ENCODE data around the gene CYP2W1. TPM values are rescaled to one million over a fixed set of nuclear protein-coding genes. Genes with fewer than 3 reads are reported as not detected.

The CYP2W1 gene, protein sequence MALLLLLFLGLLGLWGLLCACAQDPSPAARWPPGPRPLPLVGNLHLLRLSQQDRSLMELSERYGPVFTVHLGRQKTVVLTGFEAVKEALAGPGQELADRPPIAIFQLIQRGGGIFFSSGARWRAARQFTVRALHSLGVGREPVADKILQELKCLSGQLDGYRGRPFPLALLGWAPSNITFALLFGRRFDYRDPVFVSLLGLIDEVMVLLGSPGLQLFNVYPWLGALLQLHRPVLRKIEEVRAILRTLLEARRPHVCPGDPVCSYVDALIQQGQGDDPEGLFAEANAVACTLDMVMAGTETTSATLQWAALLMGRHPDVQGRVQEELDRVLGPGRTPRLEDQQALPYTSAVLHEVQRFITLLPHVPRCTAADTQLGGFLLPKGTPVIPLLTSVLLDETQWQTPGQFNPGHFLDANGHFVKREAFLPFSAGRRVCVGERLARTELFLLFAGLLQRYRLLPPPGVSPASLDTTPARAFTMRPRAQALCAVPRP
- 0.21 TPM for polyA plus RNA-seq (2013)

DNA sequence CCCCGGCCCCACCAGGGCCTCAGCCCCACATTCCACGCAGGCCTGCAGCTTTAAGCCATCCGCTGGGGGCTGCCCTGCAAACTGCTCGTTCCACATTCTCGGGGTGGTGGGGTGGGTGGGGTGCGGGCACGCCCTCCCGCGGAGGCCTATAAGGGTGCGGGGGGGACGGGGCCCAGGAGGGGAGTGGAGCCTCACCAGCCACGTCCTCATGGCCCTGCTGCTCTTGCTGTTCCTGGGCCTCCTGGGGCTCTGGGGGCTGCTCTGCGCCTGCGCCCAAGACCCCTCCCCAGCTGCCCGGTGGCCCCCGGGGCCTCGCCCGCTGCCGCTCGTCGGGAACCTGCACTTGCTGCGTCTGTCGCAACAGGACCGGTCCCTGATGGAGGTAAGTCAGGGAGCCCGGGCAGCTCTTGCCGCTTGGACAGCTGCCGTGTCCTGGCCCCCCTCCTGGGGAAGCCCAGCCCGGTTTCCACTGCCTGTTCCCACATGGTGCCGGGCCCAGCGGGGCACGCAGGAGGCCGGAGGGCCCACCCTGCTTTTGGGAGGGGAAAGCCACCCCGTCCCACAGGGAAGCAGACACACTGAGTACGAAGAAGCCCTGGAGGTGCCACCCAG, at the start of gene CYP2W1:
Gene CYP2W1 (plus strand): TSS at position 178 of the 612 bp plus-strand sequence. CDS start 31 bp downstream, at position 209.
- Histone ChIP-seq H3K4me3 (ENCODE audit: control insufficient read depth in 1 of 7, extremely low read depth in 1 of 7, insufficient read depth in 4 of 7, low read depth in 2 of 7, low read length in 6 of 7) (no peak within 1 kb of the TSS), H3K27ac (ENCODE audit: insufficient read depth in 1 of 2, low read depth in 1 of 2, low read length in 2 of 2, poor library complexity in 1 of 2, severe bottlenecking in 2 of 2) (no peak within 1 kb of the TSS), H3K4me1 (ENCODE audit: control extremely low read depth in 1 of 4, control insufficient read depth in 4 of 4, insufficient read depth in 4 of 4, low read length in 3 of 4) (peaks cover 0 to 4% (median under 1%) of the 10 kb centered on the region in 4 experiments), H3K9me3 (ENCODE audit: control extremely low read depth in 1 of 5, control insufficient read depth in 4 of 5, insufficient read depth in 2 of 5, low read depth in 1 of 5, low read length in 4 of 5) (no peaks in the 10 kb centered on the region), H3K36me3 (ENCODE audit: control insufficient read depth in 4 of 4, insufficient read depth in 4 of 4, low read length in 3 of 4) (no peaks in the 10 kb centered on the region), H3K27me3 (replicated peaks in 2 of 5; ENCODE audit: control insufficient read depth in 4 of 5, insufficient read depth in 5 of 5, low read length in 4 of 5) (peaks cover 0 to 27% (median 2%) of the 10 kb centered on the region in 5 experiments)
- DNase-seq, result no peak
- CTCF ChIA-PET, result interaction anchor here (0.7 to 1.3 kb wide), 5 partner anchors 10 to 85 kb away, joined by 3 to 4 read pairs (median 3); no protein-coding TSS in a partner anchor
- WGBS (ENCODE audit: insufficient coverage), result 84% methylated on average over 31 of the region's 34 CpGs
- POLR2A ChIA-PET, result no interaction called here

DNA sequence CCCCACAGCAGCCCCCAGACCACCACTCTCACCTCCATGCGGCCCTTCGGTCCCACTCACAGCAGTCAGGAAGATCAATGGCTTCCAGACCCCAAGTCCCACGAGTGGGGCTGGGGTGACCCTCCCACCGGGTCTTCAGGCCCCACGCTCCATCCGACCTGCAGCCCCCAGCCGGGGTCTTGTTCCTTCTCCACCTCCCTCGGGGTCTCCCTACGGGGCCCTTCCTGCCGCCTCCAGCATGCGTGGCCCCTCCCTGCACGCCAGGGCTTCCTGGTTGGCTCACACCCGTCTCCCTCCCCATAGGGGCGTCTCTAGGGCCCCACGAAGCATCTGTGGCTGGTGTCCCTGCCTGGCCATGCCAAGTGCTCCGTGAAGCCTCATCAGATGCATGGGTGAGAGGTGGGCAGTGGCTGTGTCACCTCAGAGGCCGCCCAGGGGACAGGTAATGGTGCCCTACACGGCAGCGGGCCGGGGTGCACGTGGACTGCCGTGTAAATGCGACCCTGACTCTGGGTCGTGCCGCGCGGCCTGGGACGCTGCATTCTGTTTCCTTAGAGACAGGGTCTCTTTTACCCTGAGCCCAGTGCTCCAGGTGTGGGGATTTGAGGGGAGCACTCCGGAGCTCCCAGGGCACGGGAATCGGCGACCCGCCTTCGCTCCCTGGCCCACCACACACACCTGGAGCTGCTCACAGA, 48.4 kb upstream of the CYP2W1 start:
- no peak overlapping the region for H3K4me3 ChIP-seq (ENCODE audit: control insufficient read depth in 1 of 7, extremely low read depth in 1 of 7, insufficient read depth in 4 of 7, low read depth in 2 of 7, low read length in 6 of 7)
- peaks cover 0 to 2% (median 0%) of the 10 kb centered on the region in 4 experiments for H3K4me1 ChIP-seq (ENCODE audit: control extremely low read depth in 1 of 4, control insufficient read depth in 4 of 4, insufficient read depth in 4 of 4, low read length in 3 of 4)
- ChIA-PET POLR2A (no interaction called here), CTCF (no interaction called here)
- no peaks in the 10 kb centered on the region for H3K27me3 ChIP-seq (replicated peaks in 2 of 5; ENCODE audit: control insufficient read depth in 4 of 5, insufficient read depth in 5 of 5, low read length in 4 of 5)
- no peaks in the 10 kb centered on the region for H3K9me3 ChIP-seq (ENCODE audit: control extremely low read depth in 1 of 5, control insufficient read depth in 4 of 5, insufficient read depth in 2 of 5, low read depth in 1 of 5, low read length in 4 of 5)
- WGBS (ENCODE audit: insufficient coverage), result 94% methylated on average over 32 of the region's 34 CpGs
- H3K27ac ChIP-seq (ENCODE audit: insufficient read depth in 1 of 2, low read depth in 1 of 2, low read length in 2 of 2, poor library complexity in 1 of 2, severe bottlenecking in 2 of 2), result no peak overlapping the region
- H3K36me3 ChIP-seq (ENCODE audit: control insufficient read depth in 4 of 4, insufficient read depth in 4 of 4, low read length in 3 of 4), result peaks cover 0 to 7% (median 0%) of the 10 kb centered on the region in 4 experiments
- DNase-seq, result no peak

DNA sequence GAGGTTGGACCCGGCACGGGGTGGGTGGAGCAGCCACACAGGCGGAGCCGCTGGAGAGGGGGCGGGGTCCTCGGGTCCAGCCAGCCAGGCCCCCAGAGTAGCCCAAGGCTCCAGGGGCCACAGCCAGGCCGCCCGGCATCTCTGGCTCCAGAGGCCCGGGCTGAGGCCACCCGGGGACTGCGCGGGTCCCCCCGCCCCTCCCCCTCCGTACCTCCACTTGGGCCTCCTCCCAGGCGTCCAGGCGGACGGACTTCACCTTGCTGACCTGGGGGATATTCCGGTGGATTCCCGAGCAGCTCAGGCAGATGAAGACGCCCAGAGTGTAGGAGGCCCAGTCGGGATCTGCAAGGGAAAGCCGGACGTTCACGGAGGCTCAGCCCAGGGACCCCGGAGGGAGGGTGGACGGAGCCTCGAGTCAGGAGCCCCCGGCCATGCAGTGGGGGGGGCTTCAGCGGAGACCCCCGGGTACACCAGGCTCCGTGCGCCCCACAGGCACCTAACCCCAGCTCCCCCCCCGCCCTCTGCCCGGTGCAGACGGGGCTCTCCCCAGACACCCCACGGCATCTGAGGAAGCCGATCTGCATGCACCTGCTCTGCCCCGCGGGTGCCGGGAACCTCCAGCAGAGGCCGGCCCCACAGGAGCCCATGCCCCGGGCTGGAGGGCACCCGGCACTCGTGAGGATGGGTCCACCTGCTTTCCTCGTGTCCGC, 47.7 kb upstream of the CYP2W1 start:
- WGBS (ENCODE audit: insufficient coverage), result 98% methylated on average over 35 of the region's 46 CpGs
- H3K4me3 ChIP-seq (ENCODE audit: control insufficient read depth in 1 of 7, extremely low read depth in 1 of 7, insufficient read depth in 4 of 7, low read depth in 2 of 7, low read length in 6 of 7), result no peak overlapping the region
- CTCF ChIA-PET, result no interaction called here
- no peaks in the 10 kb centered on the region for H3K27me3 ChIP-seq (replicated peaks in 2 of 5; ENCODE audit: control insufficient read depth in 4 of 5, insufficient read depth in 5 of 5, low read length in 4 of 5)
- H3K36me3 ChIP-seq (ENCODE audit: control insufficient read depth in 4 of 4, insufficient read depth in 4 of 4, low read length in 3 of 4), result peaks cover 0 to 7% (median 0%) of the 10 kb centered on the region in 4 experiments
- no peak overlapping the region for H3K27ac ChIP-seq (ENCODE audit: insufficient read depth in 1 of 2, low read depth in 1 of 2, low read length in 2 of 2, poor library complexity in 1 of 2, severe bottlenecking in 2 of 2)
- no peak for DNase-seq
- H3K9me3 ChIP-seq (ENCODE audit: control extremely low read depth in 1 of 5, control insufficient read depth in 4 of 5, insufficient read depth in 2 of 5, low read depth in 1 of 5, low read length in 4 of 5), result peaks cover 0 to 5% (median under 1%) of the 10 kb centered on the region in 5 experiments
- H3K4me1 ChIP-seq (ENCODE audit: control extremely low read depth in 1 of 4, control insufficient read depth in 4 of 4, insufficient read depth in 4 of 4, low read length in 3 of 4), result no peaks in the 10 kb centered on the region
- POLR2A ChIA-PET, result no interaction called here

DNA sequence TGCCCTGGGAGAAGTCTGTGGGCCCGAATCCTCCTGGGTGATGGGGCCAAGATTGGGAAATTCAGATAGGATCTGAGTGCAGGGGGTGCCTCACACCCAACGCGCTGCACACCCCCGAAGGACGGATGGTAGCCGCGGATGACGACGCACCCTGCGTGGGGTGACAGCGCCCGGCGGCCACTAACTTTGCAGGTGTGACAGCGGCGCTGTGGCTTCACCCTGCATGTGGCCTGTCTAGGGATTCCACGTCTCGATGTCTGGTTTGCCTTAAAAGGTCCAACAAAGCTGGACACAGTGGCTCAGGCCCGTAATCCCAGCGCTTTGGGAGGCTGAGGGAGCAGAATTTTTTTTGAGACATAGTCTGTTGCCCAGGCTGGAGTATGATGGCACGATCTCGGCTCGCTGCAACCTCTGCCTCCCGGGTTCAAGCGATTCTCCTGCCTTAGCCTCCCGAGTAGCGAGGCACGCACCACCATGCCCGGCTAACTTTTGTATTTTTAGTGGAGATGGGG, 47.1 kb upstream of the CYP2W1 start:
- 98% methylated on average over 26 of the region's 28 CpGs for WGBS (ENCODE audit: insufficient coverage)
- no peak overlapping the region for H3K4me3 ChIP-seq (ENCODE audit: control insufficient read depth in 1 of 7, extremely low read depth in 1 of 7, insufficient read depth in 4 of 7, low read depth in 2 of 7, low read length in 6 of 7)
- H3K4me1 ChIP-seq (ENCODE audit: control extremely low read depth in 1 of 4, control insufficient read depth in 4 of 4, insufficient read depth in 4 of 4, low read length in 3 of 4), result peaks cover 0 to under 1% (median 0%) of the 10 kb centered on the region in 4 experiments
- H3K27me3 ChIP-seq (replicated peaks in 2 of 5; ENCODE audit: control insufficient read depth in 4 of 5, insufficient read depth in 5 of 5, low read length in 4 of 5), result no peaks in the 10 kb centered on the region
- no peak for DNase-seq
- ChIA-PET CTCF (no interaction called here), POLR2A (no interaction called here)
- H3K9me3 ChIP-seq (ENCODE audit: control extremely low read depth in 1 of 5, control insufficient read depth in 4 of 5, insufficient read depth in 2 of 5, low read depth in 1 of 5, low read length in 4 of 5), result peaks cover 0 to 9% (median 4%) of the 10 kb centered on the region in 5 experiments
- peaks cover 0 to 7% (median 0%) of the 10 kb centered on the region in 4 experiments for H3K36me3 ChIP-seq (ENCODE audit: control insufficient read depth in 4 of 4, insufficient read depth in 4 of 4, low read length in 3 of 4)
- no peak overlapping the region for H3K27ac ChIP-seq (ENCODE audit: insufficient read depth in 1 of 2, low read depth in 1 of 2, low read length in 2 of 2, poor library complexity in 1 of 2, severe bottlenecking in 2 of 2)

DNA sequence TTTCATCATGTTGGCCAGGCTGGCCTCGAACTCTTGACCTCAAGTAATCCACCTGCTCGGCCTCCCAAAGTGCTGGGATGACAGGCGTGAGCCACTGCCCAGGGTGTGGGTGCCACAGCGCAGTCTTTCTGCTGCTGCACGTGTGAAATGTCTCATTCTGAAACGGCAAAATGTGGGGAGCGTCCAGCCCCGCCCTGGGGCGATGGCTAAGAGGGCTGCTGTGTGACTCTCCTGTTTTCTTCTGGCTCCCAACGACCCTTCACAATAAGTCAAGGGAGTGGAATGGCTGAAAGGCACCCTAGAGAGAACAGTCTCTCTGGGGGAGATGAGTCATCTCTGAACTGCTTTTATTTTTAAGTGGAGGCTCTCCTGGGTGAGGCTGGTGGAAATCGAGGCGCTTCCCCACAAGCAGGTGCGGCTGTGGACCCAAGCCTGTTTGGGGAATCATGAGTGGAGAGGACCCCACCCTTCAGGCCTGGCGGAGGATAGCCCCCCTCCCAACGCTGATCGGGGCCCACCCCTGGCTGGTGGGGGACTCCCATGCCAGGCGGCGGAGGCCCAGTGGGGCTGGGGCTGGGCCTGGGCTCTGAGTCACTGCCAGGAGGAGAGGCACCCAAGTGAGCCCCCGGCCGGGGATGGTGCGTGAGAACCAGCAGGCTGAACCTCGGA, 46.5 kb upstream of the CYP2W1 start:
- POLR2A ChIA-PET, result no interaction called here
- Histone ChIP-seq H3K27me3 (replicated peaks in 2 of 5; ENCODE audit: control insufficient read depth in 4 of 5, insufficient read depth in 5 of 5, low read length in 4 of 5) (no peaks in the 10 kb centered on the region), H3K9me3 (ENCODE audit: control extremely low read depth in 1 of 5, control insufficient read depth in 4 of 5, insufficient read depth in 2 of 5, low read depth in 1 of 5, low read length in 4 of 5) (peaks cover 0 to 12% (median 4%) of the 10 kb centered on the region in 5 experiments), H3K4me3 (ENCODE audit: control insufficient read depth in 1 of 7, extremely low read depth in 1 of 7, insufficient read depth in 4 of 7, low read depth in 2 of 7, low read length in 6 of 7) (no peak overlapping the region), H3K36me3 (ENCODE audit: control insufficient read depth in 4 of 4, insufficient read depth in 4 of 4, low read length in 3 of 4) (peaks cover 0 to 7% (median 0%) of the 10 kb centered on the region in 4 experiments), H3K27ac (ENCODE audit: insufficient read depth in 1 of 2, low read depth in 1 of 2, low read length in 2 of 2, poor library complexity in 1 of 2, severe bottlenecking in 2 of 2) (no peak overlapping the region), H3K4me1 (ENCODE audit: control extremely low read depth in 1 of 4, control insufficient read depth in 4 of 4, insufficient read depth in 4 of 4, low read length in 3 of 4) (peaks cover 0 to 2% (median 0%) of the 10 kb centered on the region in 4 experiments)
- CTCF ChIA-PET, result no interaction called here
- peak in 2 of 3 donors; percentile 36 to 54 for DNase-seq
- 97% methylated on average over 18 of the region's 22 CpGs for WGBS (ENCODE audit: insufficient coverage)

DNA sequence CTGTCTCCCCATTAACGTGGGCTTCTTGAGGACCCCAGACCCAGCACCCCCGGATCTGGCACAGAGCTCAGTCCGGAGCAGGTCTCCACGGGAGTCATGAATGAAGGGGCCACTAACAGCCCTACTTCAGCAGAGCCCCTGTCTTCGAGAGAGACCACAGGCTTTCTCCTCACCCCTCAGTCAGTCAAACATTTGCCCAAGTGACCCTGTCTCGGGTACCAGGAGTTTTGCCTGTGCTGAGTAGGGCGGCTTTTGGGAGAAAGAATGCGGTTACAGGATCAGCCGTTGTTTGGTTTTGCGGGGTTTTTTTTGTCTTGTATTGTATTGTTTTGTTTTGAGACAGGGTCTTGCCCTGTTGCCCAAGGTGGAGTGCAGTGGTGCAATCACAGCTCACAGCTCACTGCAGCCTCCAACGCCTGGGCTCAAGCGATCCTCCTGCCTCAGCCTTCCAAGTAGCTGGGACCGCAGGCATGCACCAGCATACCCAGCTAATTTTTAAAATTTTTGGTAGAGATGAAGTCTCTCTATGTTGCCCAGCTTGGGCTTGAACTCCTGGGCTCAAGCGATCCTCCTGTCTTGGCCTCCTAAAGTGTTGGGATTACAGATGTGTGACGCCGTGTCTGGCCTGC, 45.0 kb upstream of the CYP2W1 start:
- CTCF ChIA-PET, result interaction anchor here (0.6 kb wide), 1 partner anchor 15 kb away, joined by 3 read pairs; no protein-coding TSS in a partner anchor
- peaks cover 0 to 2% (median 0%) of the 10 kb centered on the region in 4 experiments for H3K4me1 ChIP-seq (ENCODE audit: control extremely low read depth in 1 of 4, control insufficient read depth in 4 of 4, insufficient read depth in 4 of 4, low read length in 3 of 4)

More for the DNA sequence above, 45.0 kb upstream of the CYP2W1 start:
- Histone ChIP-seq H3K36me3 (ENCODE audit: control insufficient read depth in 4 of 4, insufficient read depth in 4 of 4, low read length in 3 of 4) (peaks cover 0 to 3% (median 0%) of the 10 kb centered on the region in 4 experiments), H3K4me3 (ENCODE audit: control insufficient read depth in 1 of 7, extremely low read depth in 1 of 7, insufficient read depth in 4 of 7, low read depth in 2 of 7, low read length in 6 of 7) (no peak overlapping the region), H3K9me3 (ENCODE audit: control extremely low read depth in 1 of 5, control insufficient read depth in 4 of 5, insufficient read depth in 2 of 5, low read depth in 1 of 5, low read length in 4 of 5) (peaks cover 0 to 17% (median 4%) of the 10 kb centered on the region in 5 experiments), H3K27me3 (replicated peaks in 2 of 5; ENCODE audit: control insufficient read depth in 4 of 5, insufficient read depth in 5 of 5, low read length in 4 of 5) (peaks cover 0 to 3% (median 0%) of the 10 kb centered on the region in 5 experiments), H3K27ac (ENCODE audit: insufficient read depth in 1 of 2, low read depth in 1 of 2, low read length in 2 of 2, poor library complexity in 1 of 2, severe bottlenecking in 2 of 2) (no peak overlapping the region)
- peak in 1 of 3 donors; percentile 15 for DNase-seq
- POLR2A ChIA-PET, result no interaction called here
- WGBS (ENCODE audit: insufficient coverage), result 98% methylated on average over 11 of the region's 16 CpGs
